ENCODE measurements around the gene OR8B8. TPM values are rescaled to one million over a fixed set of nuclear protein-coding genes. Genes with fewer than 3 reads are reported as not detected.

The OR8B8 gene
- polyA plus RNA-seq, 1 experiment = not detected

DNA sequence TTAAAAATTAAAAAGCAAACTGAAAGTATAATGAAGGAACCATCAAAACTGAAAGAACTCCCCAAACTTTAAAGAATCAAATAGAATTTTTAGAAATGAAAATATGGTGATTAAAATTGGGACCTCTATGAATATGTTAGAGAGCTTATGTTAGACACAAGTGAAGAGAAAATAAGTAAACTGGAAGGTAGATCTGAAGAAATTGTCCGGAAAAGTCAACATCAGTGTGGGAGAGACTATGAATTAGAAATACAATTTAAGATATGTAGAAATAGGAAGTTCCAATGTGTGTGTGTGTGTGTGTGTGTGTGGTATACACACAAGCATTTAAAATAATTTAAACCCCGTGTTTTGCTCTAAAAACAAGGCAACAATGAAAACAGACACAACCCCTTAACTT is 15.9 kb downstream of the OR8B8 start:
- POLR2A ChIA-PET = no interaction called here
- CTCF ChIA-PET = interaction anchor here (1.0 kb wide), 1 partner anchor 14 kb away, joined by 6 read pairs; no protein-coding TSS in a partner anchor

DNA sequence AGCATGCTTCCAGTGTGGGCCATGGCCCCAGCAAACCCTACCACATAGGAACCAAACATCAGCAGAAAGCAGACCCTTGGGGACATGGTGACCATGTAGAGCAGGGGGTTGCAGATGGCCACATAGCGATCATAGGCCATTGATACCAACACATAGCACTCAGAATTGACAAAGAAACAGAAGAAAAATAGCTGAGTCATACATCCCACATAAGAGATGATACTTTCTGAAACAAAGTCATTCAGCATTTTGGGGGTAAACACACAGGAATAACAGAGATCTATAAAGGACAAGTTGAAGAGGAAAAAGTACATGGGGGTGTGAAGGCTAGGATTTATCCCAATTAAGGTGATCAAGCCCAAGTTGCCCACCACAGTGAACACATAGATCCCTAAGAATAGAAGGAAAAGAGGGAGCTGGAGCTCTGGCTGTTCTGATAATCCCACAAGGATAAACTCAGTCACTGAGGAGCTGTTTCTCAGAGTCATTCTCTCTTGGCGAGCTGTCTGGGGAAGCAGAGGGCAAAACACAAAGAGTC is 21.0 kb downstream of the OR8B8 start, which contains the start of gene OR8B4:
TSS of gene OR8B4 (minus strand) at position 488 of the 538 bp plus-strand sequence. CDS start at position 488, 0 bp downstream.
- no peaks in the 10 kb centered on the region for H3K36me3 ChIP-seq (ENCODE audit: control insufficient read depth, insufficient read depth, low read length)
- CTCF ChIA-PET = no interaction called here
- H3K27me3 ChIP-seq (ENCODE audit: control insufficient read depth, insufficient read depth, low read length) = no peaks in the 10 kb centered on the region
- H3K4me3 ChIP-seq (ENCODE audit: low read depth, low read length) = no peak within 1 kb of the TSS
- TF ChIP-seq, protein P1, sequence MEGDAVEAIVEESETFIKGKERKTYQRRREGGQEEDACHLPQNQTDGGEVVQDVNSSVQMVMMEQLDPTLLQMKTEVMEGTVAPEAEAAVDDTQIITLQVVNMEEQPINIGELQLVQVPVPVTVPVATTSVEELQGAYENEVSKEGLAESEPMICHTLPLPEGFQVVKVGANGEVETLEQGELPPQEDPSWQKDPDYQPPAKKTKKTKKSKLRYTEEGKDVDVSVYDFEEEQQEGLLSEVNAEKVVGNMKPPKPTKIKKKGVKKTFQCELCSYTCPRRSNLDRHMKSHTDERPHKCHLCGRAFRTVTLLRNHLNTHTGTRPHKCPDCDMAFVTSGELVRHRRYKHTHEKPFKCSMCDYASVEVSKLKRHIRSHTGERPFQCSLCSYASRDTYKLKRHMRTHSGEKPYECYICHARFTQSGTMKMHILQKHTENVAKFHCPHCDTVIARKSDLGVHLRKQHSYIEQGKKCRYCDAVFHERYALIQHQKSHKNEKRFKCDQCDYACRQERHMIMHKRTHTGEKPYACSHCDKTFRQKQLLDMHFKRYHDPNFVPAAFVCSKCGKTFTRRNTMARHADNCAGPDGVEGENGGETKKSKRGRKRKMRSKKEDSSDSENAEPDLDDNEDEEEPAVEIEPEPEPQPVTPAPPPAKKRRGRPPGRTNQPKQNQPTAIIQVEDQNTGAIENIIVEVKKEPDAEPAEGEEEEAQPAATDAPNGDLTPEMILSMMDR (IDR thresholded peaks at IDR 0.05; ENCODE audit: insufficient read depth, low read depth, low read length) = no peak
- POLR2A ChIA-PET = no interaction called here
- no peak for DNase-seq (ENCODE audit: low read depth)

More for the DNA sequence above, 15.9 kb downstream of the OR8B8 start:
- Histone ChIP-seq H3K27me3 (ENCODE audit: control insufficient read depth, insufficient read depth, low read length) (no peaks in the 10 kb centered on the region), H3K36me3 (ENCODE audit: control insufficient read depth, insufficient read depth, low read length) (no peaks in the 10 kb centered on the region), H3K4me3 (ENCODE audit: low read depth, low read length) (no peak overlapping the region)
- DNase-seq (ENCODE audit: low read depth) = no peak
- TF ChIP-seq, protein P1 (IDR thresholded peaks at IDR 0.05; ENCODE audit: insufficient read depth, low read depth, low read length) = no peak

DNA sequence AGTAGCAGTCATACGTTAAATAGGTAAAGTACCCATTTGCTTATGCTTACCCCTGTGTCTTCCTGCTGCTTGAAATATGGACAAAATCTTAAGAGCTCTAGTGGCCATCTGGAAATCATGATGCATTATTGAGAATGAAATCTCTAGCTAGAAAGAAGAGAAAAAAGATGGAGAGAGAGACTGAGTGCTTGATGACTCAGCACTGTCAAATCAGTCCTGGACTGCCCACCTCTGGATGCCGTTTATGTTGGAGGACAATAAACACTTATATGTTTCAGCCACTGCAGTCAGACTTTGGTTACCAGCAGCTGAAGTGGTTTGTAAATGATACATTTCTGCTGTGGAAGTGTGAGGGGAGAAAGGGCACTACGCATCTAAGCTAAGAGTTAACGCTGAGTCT is 24.5 kb downstream of the OR8B8 start:
- no peak overlapping the region for H3K4me3 ChIP-seq (ENCODE audit: low read depth, low read length)
- H3K27me3 ChIP-seq (ENCODE audit: control insufficient read depth, insufficient read depth, low read length) = no peaks in the 10 kb centered on the region
- TF ChIP-seq, protein P1 (IDR thresholded peaks at IDR 0.05; ENCODE audit: insufficient read depth, low read depth, low read length) = no peak
- POLR2A ChIA-PET = no interaction called here
- CTCF ChIA-PET = interaction anchor here (0.6 kb wide), 2 partner anchors 165 to 359 kb away, joined by 3 to 4 read pairs; no protein-coding TSS in a partner anchor
- H3K36me3 ChIP-seq (ENCODE audit: control insufficient read depth, insufficient read depth, low read length) = no peaks in the 10 kb centered on the region
- no peak for DNase-seq (ENCODE audit: low read depth)

DNA sequence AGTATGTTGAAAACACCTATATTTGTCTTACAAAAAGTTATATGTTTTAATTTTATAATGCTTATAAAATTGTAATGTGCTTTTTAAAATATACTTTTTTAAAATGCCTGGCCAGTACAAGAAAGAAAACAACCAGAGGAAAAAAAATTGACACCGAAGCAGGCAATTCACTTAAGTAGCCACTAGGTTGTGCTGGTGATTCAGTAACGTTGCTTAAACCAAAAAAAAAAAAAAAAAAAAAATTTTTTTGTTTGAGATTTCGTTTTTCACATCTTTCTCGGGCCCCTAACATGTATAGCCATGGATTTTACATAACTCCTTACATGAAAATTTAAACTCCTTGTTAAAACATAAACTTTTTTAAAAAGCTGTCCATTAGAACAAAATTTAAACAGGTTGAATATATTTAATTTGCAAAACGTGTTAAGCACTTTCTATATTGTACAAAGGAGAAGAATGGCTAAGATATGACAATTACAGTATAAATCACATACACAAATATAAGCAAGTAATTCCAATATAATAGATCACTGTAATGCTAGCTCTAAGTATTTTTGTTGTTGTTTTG is 30.1 kb downstream of the OR8B8 start:
- POLR2A ChIA-PET = no interaction called here
- H3K36me3 ChIP-seq (ENCODE audit: control insufficient read depth, insufficient read depth, low read length) = no peaks in the 10 kb centered on the region
- no peak for DNase-seq (ENCODE audit: low read depth)
- H3K4me3 ChIP-seq (ENCODE audit: low read depth, low read length) = no peak overlapping the region
- TF ChIP-seq, protein P1 (IDR thresholded peaks at IDR 0.05; ENCODE audit: insufficient read depth, low read depth, low read length) = peak; percentile 76
- CTCF ChIA-PET = interaction anchor here (1.2 to 2.8 kb wide), 5 partner anchors 13 to 170 kb away, joined by 3 to 15 read pairs (median 6); no protein-coding TSS in a partner anchor
- no peaks in the 10 kb centered on the region for H3K27me3 ChIP-seq (ENCODE audit: control insufficient read depth, insufficient read depth, low read length)

DNA sequence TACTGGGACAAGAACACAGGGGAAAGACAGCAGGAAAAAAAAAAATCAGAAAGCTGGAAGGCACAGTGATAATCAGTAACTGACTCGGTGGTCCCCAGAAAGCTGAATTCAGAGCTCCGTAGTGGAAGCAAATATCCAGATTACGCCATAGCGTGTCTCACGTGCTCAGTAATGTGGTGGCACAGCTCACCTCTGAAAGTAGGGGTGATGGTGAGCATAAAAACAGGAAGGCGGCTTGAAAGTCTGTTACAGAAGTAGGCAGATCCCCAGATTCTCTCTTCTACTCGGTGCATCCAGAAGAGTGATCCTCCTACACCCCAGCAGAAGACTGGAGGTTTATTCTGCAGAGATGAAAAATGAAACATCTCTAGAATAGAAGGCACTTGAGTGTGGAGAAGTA is 35.6 kb downstream of the OR8B8 start:
- H3K4me3 ChIP-seq (ENCODE audit: low read depth, low read length) = no peak overlapping the region
- H3K27me3 ChIP-seq (ENCODE audit: control insufficient read depth, insufficient read depth, low read length) = no peaks in the 10 kb centered on the region
- no peak for DNase-seq (ENCODE audit: low read depth)
- CTCF ChIA-PET = no interaction called here
- no peaks in the 10 kb centered on the region for H3K36me3 ChIP-seq (ENCODE audit: control insufficient read depth, insufficient read depth, low read length)
- TF ChIP-seq, protein P1 (IDR thresholded peaks at IDR 0.05; ENCODE audit: insufficient read depth, low read depth, low read length) = no peak
- POLR2A ChIA-PET = no interaction called here
